ENCODE measurements around the gene DOK7. TPM values are rescaled to one million over a fixed set of nuclear protein-coding genes. Genes with fewer than 3 reads are reported as not detected.

Gene DOK7
- total and polyA plus RNA-seq, 9 donors = 0.19 to 33.4 (median 2.2) TPM; not detected in 3

- TF ChIP-seq CTCF (IDR thresholded peaks at IDR 0.05) = no peak
- TF ChIP-seq POLR2A (IDR thresholded peaks at IDR 0.05) = no peak
- no peak for TF ChIP-seq EP300 (IDR thresholded peaks at IDR 0.05)
- whole genome bisulfite sequencing, 3 donors = 48 to 51% (median 48%) methylated on average over 23 of the region's 23 CpGs
- Histone ChIP-seq H3K27me3 (no peaks in the 10 kb centered on the region), H3K27ac (no peak overlapping the region), H3K36me3 (no peaks in the 10 kb centered on the region), H3K4me3 (no peak overlapping the region), H3K9me3 (no peaks in the 10 kb centered on the region), H3K4me1 (ENCODE audit: insufficient read depth) (no peaks in the 10 kb centered on the region)
- intact Hi-C loops (cut with DNase I) = no loop called here
- DNase-seq = no peak
These were observed 20.4 kb downstream of the DOK7 start for GRCh38 chr4:3483471-3483921.

- DNase-seq = no peak
- H3K36me3 ChIP-seq = no peaks in the 10 kb centered on the region
- intact Hi-C loops (cut with DNase I) = no loop called here
- no peaks in the 10 kb centered on the region for H3K4me1 ChIP-seq (ENCODE audit: insufficient read depth)
- TF ChIP-seq POLR2A (IDR thresholded peaks at IDR 0.05) = no peak
- no peak for TF ChIP-seq EP300 (IDR thresholded peaks at IDR 0.05)
- TF ChIP-seq CTCF (IDR thresholded peaks at IDR 0.05) = no peak
- no peak overlapping the region for H3K4me3 ChIP-seq
- no peaks in the 10 kb centered on the region for H3K27me3 ChIP-seq
- 45 to 58% (median 52%) methylated on average over 32 to 45 of the region's 45 CpGs for WGBS, 3 donors
- H3K9me3 ChIP-seq = no peaks in the 10 kb centered on the region
- H3K27ac ChIP-seq = no peak overlapping the region
These were observed 21.2 kb downstream of the DOK7 start for GRCh38 chr4:3484057-3484973.

GRCh38 chr4:3485011-3485791, 22.1 kb downstream of the DOK7 start:
- intact Hi-C loops (cut with DNase I) = no loop called here
- H3K27me3 ChIP-seq = no peaks in the 10 kb centered on the region
- no peak overlapping the region for H3K27ac ChIP-seq
- H3K4me1 ChIP-seq (ENCODE audit: insufficient read depth) = no peaks in the 10 kb centered on the region
- TF ChIP-seq CTCF (IDR thresholded peaks at IDR 0.05) (no peak), POLR2A (IDR thresholded peaks at IDR 0.05) (no peak), EP300 (IDR thresholded peaks at IDR 0.05) (no peak)
- WGBS, 3 donors = 9 to 17% (median 14%) methylated on average over 32 to 36 of the region's 36 CpGs
- H3K9me3 ChIP-seq = no peaks in the 10 kb centered on the region
- no peak for DNase-seq
- no peaks in the 10 kb centered on the region for H3K36me3 ChIP-seq
- no peak overlapping the region for H3K4me3 ChIP-seq

GRCh38 chr4:3485886-3486540, 22.9 kb downstream of the DOK7 start:
- TF ChIP-seq POLR2A (IDR thresholded peaks at IDR 0.05) (no peak), EP300 (IDR thresholded peaks at IDR 0.05) (no peak), CTCF (IDR thresholded peaks at IDR 0.05) (no peak)
- no peak for DNase-seq
- intact Hi-C loops (cut with DNase I) = no loop called here
- Histone ChIP-seq H3K27me3 (no peaks in the 10 kb centered on the region), H3K4me3 (no peak overlapping the region), H3K27ac (no peak overlapping the region), H3K4me1 (ENCODE audit: insufficient read depth) (no peaks in the 10 kb centered on the region), H3K9me3 (no peaks in the 10 kb centered on the region), H3K36me3 (no peaks in the 10 kb centered on the region)
- 59 to 63% (median 59%) methylated on average over 22 to 25 of the region's 25 CpGs for WGBS, 3 donors
